HCT116 (cell line): ENCODE results near the gene TEAD1. TPM values are rescaled to one million over a fixed set of nuclear protein-coding genes. Genes with fewer than 3 reads are reported as not detected.
A peak's percentile ranks its signal among the peaks of the same experiment; 100 is the strongest.

ENCODE experiments used
- ATAC-seq: fragments of 200-7000 bp; cut with Tn5 transposase; 2 replicates; pipeline ENCODE4 v1.9.1; 2020; ENCODE audit warnings: mild to moderate bottlenecking, moderate library complexity
- BruUV-seq: library from RNA; stranded (reverse); fragments of 400-500 nt; replicated peaks from 2 replicates; lab custom pipeline; 2021; lab: Mats Ljungman, UMichigan
- CTCF ChIA-PET: fragments of 300-600 bp; sonication (Branson Sonifier 250); formaldehyde crosslinking; loops from one replicate; lab custom pipeline; 2021; ENCODE audit warnings: antibody characterized with exemption; lab: Charles Lee
- POLR2A ChIA-PET: fragments of 300-600, 350-600 bp; sonication (Branson Sonifier 250); formaldehyde crosslinking; loops from one replicate; lab custom pipeline; 2021; ENCODE audit warnings: antibody characterized with exemption; lab: Charles Lee
- RAD21 ChIA-PET, 2 experiments: fragments of 300-600 bp; sonication (Branson Sonifier 250); formaldehyde crosslinking; loops; one replicate each; lab custom pipeline; 2023; ENCODE audit warnings: low total read pairs in 2 of 2; ENCODE audit not compliant: uncharacterized antibody in 2 of 2, unreplicated experiment in 2 of 2, low non-redundant PET in 1 of 2; lab: Charles Lee
- DNase-seq: peaks from one replicate; pipeline ENCODE4 v3.0.0-alpha.2; 2010; ENCODE audit warnings: low read depth, low spot score
- H2AFZ ChIP-seq: fragments of 200-600 bp; shearing (Covaris generic), sonication (generic); 2 replicates; pipeline ENCODE4 v1.6.1; 2017; ENCODE audit warnings: low read depth, mixed run types, mixed read lengths, antibody characterized with exemption, low read length; ENCODE audit not compliant: poor library complexity, severe bottlenecking
- H3K27ac ChIP-seq: 2 replicates; pipeline ENCODE4 v1.5.1; 2012; ENCODE audit warnings: low read depth, low read length
- H3K27me3 ChIP-seq: fragments of 200-600 bp; sonication (generic); 2 replicates; pipeline ENCODE4 v1.6.1; 2016; ENCODE audit warnings: mixed run types, low read length, mixed read lengths; ENCODE audit not compliant: insufficient read depth
- H3K36me3 ChIP-seq, 2 experiments: fragments of 200-500 bp in 1 of 2; fragments of 200-600 bp in 1 of 2; sonication (Bioruptor generic) in 1 of 2; sonication (generic) in 1 of 2; 2 replicates each; pipeline versions ENCODE4 v1.5.1 to v1.6.1; 2014 to 2016; ENCODE audit warnings: low read length in 2 of 2, inconsistent platforms in 1 of 2, mixed read lengths in 1 of 2, mixed run types in 1 of 2; ENCODE audit not compliant: insufficient read depth in 2 of 2, control insufficient read depth in 1 of 2
- H3K4me1 ChIP-seq, 2 experiments: fragments of 200-600 bp in 1 of 2; sonication (generic) in 1 of 2; 2 replicates each; pipeline versions ENCODE4 v1.5.1 to v1.6.1; 2012 to 2017; ENCODE audit warnings: low read length in 2 of 2, inconsistent platforms in 1 of 2, mild to moderate bottlenecking in 1 of 2, mixed read lengths in 1 of 2, mixed run types in 1 of 2, moderate library complexity in 1 of 2; ENCODE audit not compliant: insufficient read depth in 2 of 2, control insufficient read depth in 1 of 2
- H3K4me2 ChIP-seq: fragments of 200-600 bp; sonication (generic); 2 replicates; pipeline ENCODE4 v1.6.1; 2017; ENCODE audit warnings: mixed run types, low read length, mixed read lengths
- H3K4me3 ChIP-seq, 2 experiments: fragments of 200-600 bp in 1 of 2; sonication (generic) in 1 of 2; replicated peaks in 1 of 2; 2 replicates each; pipeline ENCODE4 v1.5.1; 2011 to 2016; ENCODE audit warnings: low read length in 2 of 2, control low read depth in 1 of 2, low read depth in 1 of 2, mild to moderate bottlenecking in 1 of 2, mixed read lengths in 1 of 2, mixed run types in 1 of 2
- H3K79me2 ChIP-seq: fragments of 200-600 bp; sonication (generic); 2 replicates; pipeline ENCODE4 v1.6.1; 2017; ENCODE audit warnings: mild to moderate bottlenecking, mixed run types, low read length, moderate library complexity, mixed read lengths; ENCODE audit not compliant: insufficient read depth
- H3K9ac ChIP-seq: fragments of 200-600 bp; sonication (generic); 2 replicates; pipeline ENCODE4 v1.6.1; 2016; ENCODE audit warnings: low read length, mixed read lengths
- H3K9me2 ChIP-seq: fragments of 200-600 bp; sonication (generic), shearing (Covaris generic); 2 replicates; pipeline ENCODE4 v1.6.1; 2017; ENCODE audit warnings: mixed run types, mild to moderate bottlenecking, moderate library complexity; ENCODE audit not compliant: insufficient read depth
- H3K9me3 ChIP-seq, 2 experiments: fragments of 200-500 bp in 1 of 2; fragments of 200-600 bp in 1 of 2; sonication (Bioruptor generic) in 1 of 2; sonication (generic) in 1 of 2; 2 replicates each; pipeline ENCODE4 v1.6.1; 2014 to 2017; ENCODE audit warnings: low read length in 2 of 2, mixed read lengths in 2 of 2, inconsistent platforms in 1 of 2, low read depth in 1 of 2, mild to moderate bottlenecking in 1 of 2, mixed run types in 1 of 2, moderate library complexity in 1 of 2; ENCODE audit not compliant: control insufficient read depth in 1 of 2, insufficient read depth in 1 of 2
- H4K20me1 ChIP-seq: fragments of 200-600 bp; sonication (generic), shearing (Covaris generic); 2 replicates; pipeline ENCODE4 v1.6.1; 2017; ENCODE audit warnings: mixed run types, mild to moderate bottlenecking, moderate library complexity; ENCODE audit not compliant: insufficient read depth
- CEBPB ChIP-seq: IDR thresholded peaks from 2 replicates; pipeline ENCODE4 v1.6.1; 2012; ENCODE audit warnings: low read depth
- CTCF ChIP-seq, 3 experiments: fragments of 200-600 bp in 1 of 3; sonication (generic) in 1 of 3; IDR thresholded peaks in 2 of 3; conservative IDR thresholded peaks in 1 of 3; 2 replicates each; pipeline ENCODE4 v1.5.1; 2012 to 2017; ENCODE audit warnings: low read depth in 2 of 3, low read length in 2 of 3, antibody characterized with exemption in 1 of 3, borderline replicate concordance in 1 of 3, control low read depth in 1 of 3, mild to moderate bottlenecking in 1 of 3, mixed read lengths in 1 of 3, mixed run types in 1 of 3, moderate library complexity in 1 of 3; ENCODE audit not compliant: insufficient read depth in 1 of 3
- EZH2 ChIP-seq: fragments of 200-600 bp; sonication (generic); IDR thresholded peaks from 2 replicates; pipeline ENCODE4 v1.6.1; 2017; ENCODE audit warnings: antibody characterized with exemption, mixed run types
- JUND ChIP-seq: IDR thresholded peaks from 2 replicates; pipeline ENCODE4 v1.6.1; 2012
- REST ChIP-seq: IDR thresholded peaks from 2 replicates; pipeline ENCODE4 v1.6.1; 2012; ENCODE audit warnings: low read depth
- ZFX ChIP-seq: fragments of 450-650 bp; IDR thresholded peaks from 2 replicates; pipeline ENCODE4 v1.6.1; 2017
- intact Hi-C: fragments of 100-400 bp; cut with micrococcal nuclease; formaldehyde crosslinking; loops from 2 replicates; pipeline ENCODE4 v1.10.0; 2022
- total RNA-seq: library from RNA; stranded (reverse); gene quantifications from one replicate; pipeline ENCODE4 v1.2.1, GENCODE V29; 2021; ENCODE audit not compliant: unreplicated experiment

Gene TEAD1
- total RNA-seq, 1 experiment from 2014 or later, result 103 TPM

GRCh38 chr11:12950670-12951069 is 276.4 kb downstream of the TEAD1 start:
- CTCF ChIA-PET, result no interaction called here
- ATAC-seq, result no peak
- no TSS peak for BruUV-seq

GRCh38 chr11:12951376-12951775 is 277.2 kb downstream of the TEAD1 start:
- ChIA-PET CTCF (no interaction called here), RAD21 (no interaction called here), POLR2A (no interaction called here)
- no peaks in the 10 kb centered on the region for H4K20me1 ChIP-seq
- ATAC-seq (no peak), DNase-seq (no peak)
- H3K9me2 ChIP-seq, result no peaks in the 10 kb centered on the region
- no peaks in the 10 kb centered on the region for H3K27me3 ChIP-seq
- intact Hi-C loops, result no loop called here
- H3K79me2 ChIP-seq, result no peaks in the 10 kb centered on the region
- H3K4me1 ChIP-seq, result no peaks in the 10 kb centered on the region
- no peak overlapping the region for H3K27ac ChIP-seq
- no peak overlapping the region for H3K9ac ChIP-seq
- H3K9me3 ChIP-seq, result no peaks in the 10 kb centered on the region
- no peaks in the 10 kb centered on the region for H3K36me3 ChIP-seq
- no peak for TF ChIP-seq CTCF (IDR thresholded peaks at IDR 0.05 in 2 of 3, conservative IDR thresholded peaks at IDR 0.05 in 1 of 3; ENCODE audit: borderline replicate concordance in 1 of 3, insufficient read depth in 1 of 3, low read depth in 2 of 3, low read length in 2 of 3)
- no peak for TF ChIP-seq JUND
- TF ChIP-seq REST, result no peak
- no peak for TF ChIP-seq EZH2
- TF ChIP-seq ZFX, result no peak
- TF ChIP-seq, all 23 proteins: peak for 0
- Histone ChIP-seq H2AFZ (no peak overlapping the region), H3K4me2 (no peak overlapping the region), H3K4me3 (no peak overlapping the region)
- no TSS peak for BruUV-seq

More at GRCh38 chr11:12950670-12951069, 276.4 kb downstream of the TEAD1 start:
- no peak for DNase-seq
- H3K27me3 ChIP-seq, result no peaks in the 10 kb centered on the region
- H3K4me2 ChIP-seq, result no peak overlapping the region
- ChIA-PET POLR2A (no interaction called here), RAD21 (no interaction called here)
- H3K79me2 ChIP-seq, result no peaks in the 10 kb centered on the region
- no peaks in the 10 kb centered on the region for H3K4me1 ChIP-seq
- H3K9ac ChIP-seq, result no peak overlapping the region
- H3K9me3 ChIP-seq, result no peaks in the 10 kb centered on the region
- no peak overlapping the region for H3K4me3 ChIP-seq
- no peak overlapping the region for H2AFZ ChIP-seq
- intact Hi-C loops, result no loop called here
- no peaks in the 10 kb centered on the region for H3K36me3 ChIP-seq
- H3K27ac ChIP-seq, result no peak overlapping the region
- no peaks in the 10 kb centered on the region for H3K9me2 ChIP-seq
- H4K20me1 ChIP-seq, result no peaks in the 10 kb centered on the region
- TF ChIP-seq EZH2, result no peak
- TF ChIP-seq CEBPB, result peak; percentile 65; the same call in 1 of the 2 replicates
